Gastroesophageal sphincter (tissue), 4 donors: ENCODE measurements around the gene ZNF845. TPM values are rescaled to one million over a fixed set of nuclear protein-coding genes. Genes with fewer than 3 reads are reported as not detected.
A peak's percentile ranks its signal among the peaks of the same experiment; 100 is the strongest.
"Not testable (repeated sequence)": the region's sequence is repeated elsewhere in the genome, so short reads cannot be mapped to it uniquely, and the experiment has no call there.

ENCODE experiments used
- ATAC-seq: fragments of 150-250 bp; one replicate; pipeline ENCODE4 v1.9.1; 2016; ENCODE audit warnings: mild to moderate bottlenecking, moderate library complexity
- H3K27ac ChIP-seq, 4 donors: fragments of 200-600 bp; sonication (generic) in 3 of 4; 1 replicate in 3 of 4; 2 replicates in 1 of 4; pipeline ENCODE4 v1.5.1; 2016 to 2019
- H3K27me3 ChIP-seq: fragments of 200-600 bp; sonication (generic); one replicate; pipeline ENCODE4 v1.5.1; 2019
- H3K36me3 ChIP-seq, 2 donors: fragments of 200-600 bp; sonication (generic); one replicate each; pipeline ENCODE4 v1.5.1; 2019; ENCODE audit warnings: control low read depth in 1 of 2
- H3K4me1 ChIP-seq, 3 donors: fragments of 200-600 bp; sonication (generic); 1 replicate in 2 of 3; 2 replicates in 1 of 3; pipeline ENCODE4 v1.5.1; 2016 to 2019; ENCODE audit warnings: control low read depth in 2 of 3
- H3K4me3 ChIP-seq, 2 donors: fragments of 200-600 bp; sonication (generic); one replicate each; pipeline ENCODE4 v1.5.1; 2019; ENCODE audit warnings: mild to moderate bottlenecking in 1 of 2, moderate library complexity in 1 of 2
- H3K9me3 ChIP-seq, 3 donors: fragments of 200-600 bp; sonication (generic); one replicate each; pipeline ENCODE4 v1.5.1; 2017 to 2019; ENCODE audit warnings: control low read depth in 2 of 3
- CTCF ChIP-seq, 4 experiments: fragments of 200-600 bp in 2 of 4; fragments of 450-650 bp in 2 of 4; sonication (generic) in 1 of 4; IDR thresholded peaks; one replicate each; pipeline ENCODE4 v1.5.1; 2017 to 2019; ENCODE audit warnings: antibody characterized with exemption in 4 of 4, mild to moderate bottlenecking in 2 of 4, moderate library complexity in 2 of 4
- EP300 ChIP-seq: sonication (generic); formaldehyde crosslinking; IDR thresholded peaks from one replicate; pipeline ENCODE4 v1.6.1; 2017; ENCODE audit warnings: antibody characterized with exemption, mild to moderate bottlenecking
- POLR2A ChIP-seq, 2 donors: fragments of 450-650 bp; IDR thresholded peaks; one replicate each; pipeline ENCODE4 v1.6.1; 2017; ENCODE audit warnings: antibody characterized with exemption in 2 of 2, mild to moderate bottlenecking in 2 of 2, moderate library complexity in 1 of 2
- POLR2AphosphoS5 ChIP-seq: sonication (generic); formaldehyde crosslinking; IDR thresholded peaks from one replicate; pipeline ENCODE4 v1.6.1; 2017; ENCODE audit warnings: antibody characterized with exemption
- WGBS, 2 donors: methylation state at CpG; one replicate each; pipeline ENCODE4 v1.1.5; 2018; ENCODE audit warnings: low coverage in 1 of 2; 5-methylcytosine and 5-hydroxymethylcytosine counted together
- total RNA-seq, 4 donors: library from RNA; depleted of rRNA; stranded (reverse); fragments of >200 nt; gene quantifications; one replicate each; pipeline ENCODE4 v1.1.0, GENCODE V29; 2016

Gene ZNF845
- 10 to 100 TPM in 2 of 4 donors, 1 to 10 TPM in 2; 5.2 to 11.5 (median 8.6) TPM for total RNA-seq

GRCh38 chr19:53333463-53334449 is at the start of gene ZNF845:
Gene ZNF845, plus strand, starts transcription at chr19:53333749. Its CDS starts 7,559 bp downstream, at chr19:53341308.
- peak; percentile 100 for ATAC-seq
- 0% methylated on average over 8 to 24 of the region's 61 CpGs for WGBS, 2 donors
- H3K27ac ChIP-seq = peak within 1 kb of the TSS; percentile 51 to 85 (median 82)
- H3K4me1 ChIP-seq = peaks cover 0 to 18% (median 3%) of the 10 kb centered on the region in 3 donors
- H3K36me3 ChIP-seq = peaks cover 0 to 14% of the 10 kb centered on the region in 2 donors
- peaks cover 5% of the 10 kb centered on the region for H3K27me3 ChIP-seq
- H3K9me3 ChIP-seq = peaks cover 0 to 4% (median 0%) of the 10 kb centered on the region in 3 donors
- H3K4me3 ChIP-seq = peak within 1 kb of the TSS; percentile 68
- no peak for TF ChIP-seq CTCF (IDR thresholded peaks at IDR 0.05)
- TF ChIP-seq EP300 = no peak
- peak in 1 of 2 donors; percentile 48 for TF ChIP-seq POLR2A (IDR thresholded peaks at IDR 0.05)
- peak; percentile 76 for TF ChIP-seq POLR2AphosphoS5

- TF ChIP-seq EP300 (no peak), POLR2AphosphoS5 (no peak), POLR2A (IDR thresholded peaks at IDR 0.05) (no peak)
- no peak for ATAC-seq
- Histone ChIP-seq H3K4me1 (no peaks in the 10 kb centered on the region), H3K27ac (no peak overlapping the region), H3K27me3 (peaks cover 11% of the 10 kb centered on the region), H3K4me3 (no peak overlapping the region), H3K9me3 (no peaks in the 10 kb centered on the region), H3K36me3 (no peaks in the 10 kb centered on the region)
- WGBS, 2 donors = 26 to 63% methylated on average over 2 to 4 of the region's 4 CpGs
Measured at GRCh38 chr19:53285087-53285486, 48.5 kb upstream of the ZNF845 start.

GRCh38 chr19:53290758-53291549 is 42.6 kb upstream of the ZNF845 start:
- no peak for TF ChIP-seq EP300
- no peak for TF ChIP-seq CTCF (IDR thresholded peaks at IDR 0.05)
- TF ChIP-seq POLR2AphosphoS5 = no peak
- no peak for TF ChIP-seq POLR2A (IDR thresholded peaks at IDR 0.05)
- Histone ChIP-seq H3K4me1 (no peaks in the 10 kb centered on the region), H3K4me3 (no peak overlapping the region), H3K27ac (no peak overlapping the region), H3K9me3 (peaks cover 0 to 32% (median 0%) of the 10 kb centered on the region in 3 donors), H3K27me3 (peaks cover 5% of the 10 kb centered on the region), H3K36me3 (no peaks in the 10 kb centered on the region)
- no peak for ATAC-seq
- 82 to 83% methylated on average over 20 to 25 of the region's 47 CpGs for WGBS, 2 donors

GRCh38 chr19:53294786-53295441 is 38.6 kb upstream of the ZNF845 start:
- Histone ChIP-seq H3K4me3 (no peak overlapping the region), H3K27me3 (no peaks in the 10 kb centered on the region), H3K27ac (no peak overlapping the region), H3K36me3 (no peaks in the 10 kb centered on the region), H3K9me3 (peaks cover 0 to 44% (median 0%) of the 10 kb centered on the region in 3 donors), H3K4me1 (no peaks in the 10 kb centered on the region)
- 78 to 84% methylated on average over 6 to 7 of the region's 7 CpGs for WGBS, 2 donors
- ATAC-seq = no peak
- no peak for TF ChIP-seq POLR2A (IDR thresholded peaks at IDR 0.05)
- TF ChIP-seq CTCF (IDR thresholded peaks at IDR 0.05) = no peak
- TF ChIP-seq POLR2AphosphoS5 = no peak
- TF ChIP-seq EP300 = no peak

GRCh38 chr19:53301341-53301740 is 32.2 kb upstream of the ZNF845 start:
- not testable (repeated sequence) for ATAC-seq, H3K4me3 ChIP-seq, H3K27ac ChIP-seq, H3K36me3 ChIP-seq, H3K4me1 ChIP-seq, H3K9me3 ChIP-seq
- WGBS, 2 donors = no CpG with 5 or more reads among the region's 8 CpGs
- H3K27me3 ChIP-seq = peaks cover 28% of the 10 kb centered on the region
